Hematopoietic multipotent progenitor cell treated with erythropoietin and hydrocortisone succinate and interleukin-3 and kit ligand, for 15 days (in vitro differentiated cells): ENCODE data around the gene FOCAD.

Experiments
- DNase-seq: peaks from one replicate; pipeline ENCODE4 v3.0.0-alpha.2; 2015; ENCODE audit warnings: low spot score

FOCAD gene

GRCh38 chr9:20880271-20880670, 196.2 kb downstream of the FOCAD start:
- DNase-seq: no peak

DNA sequence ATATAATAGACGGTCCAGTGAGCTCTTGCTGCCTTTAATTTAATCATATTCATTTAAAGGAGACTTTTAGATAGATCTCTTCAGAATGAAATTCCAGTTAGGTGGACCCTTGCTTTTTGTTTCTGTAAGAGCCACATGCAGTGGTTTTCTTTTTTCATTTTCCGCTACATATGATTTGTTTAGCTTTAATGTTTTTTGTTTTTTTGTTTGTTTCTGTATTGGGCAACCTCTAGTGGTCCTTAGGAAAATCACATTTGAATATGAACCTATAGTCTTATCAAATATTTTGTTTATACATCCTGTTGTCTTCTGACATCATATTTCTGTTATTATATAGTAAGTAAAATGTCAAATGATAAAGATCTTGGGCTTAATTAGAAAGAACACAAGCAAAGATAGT, 196.6 kb downstream of the FOCAD start:
- no peak for DNase-seq

GRCh38 chr9:20884985-20885593, 201.0 kb downstream of the FOCAD start:
- DNase-seq: peak; percentile 41

DNA sequence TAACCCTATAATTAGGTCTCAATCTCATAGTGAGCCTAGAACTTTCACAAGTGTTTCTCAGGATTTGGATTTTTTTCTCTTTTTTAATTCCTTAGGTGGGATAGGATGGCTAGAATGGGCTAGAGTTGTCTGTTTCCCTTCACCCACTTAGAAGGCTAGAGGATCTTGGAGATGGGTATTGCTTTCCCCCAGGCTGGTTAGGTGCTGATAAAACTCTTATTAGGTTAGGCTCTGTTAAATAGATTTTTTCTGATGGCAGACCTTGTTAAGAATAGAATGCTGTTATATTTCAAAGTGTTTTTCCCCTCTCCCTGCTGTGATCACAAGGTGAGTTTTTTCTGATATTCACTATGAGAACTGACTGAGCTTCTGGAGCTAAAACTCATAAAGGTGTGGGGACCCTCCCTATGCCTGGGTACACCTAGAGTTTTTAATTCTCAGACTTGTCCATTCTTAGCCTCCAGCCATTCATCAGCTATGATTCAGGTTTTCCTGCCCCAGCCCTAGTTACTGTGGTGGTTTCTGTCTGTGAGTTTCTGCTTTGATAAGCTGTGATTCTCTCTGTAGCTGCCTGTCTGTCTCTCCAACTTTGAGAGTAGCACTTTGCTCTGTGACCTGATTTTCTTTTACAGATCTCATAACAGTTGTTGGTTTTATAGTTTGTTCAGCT, 215.0 kb downstream of the FOCAD start:
- no peak for DNase-seq

GRCh38 chr9:20903212-20903611, 219.2 kb downstream of the FOCAD start:
- DNase-seq: no peak

- no peak for DNase-seq
These were observed 220.9 kb downstream of the FOCAD start for GRCh38 chr9:20904995-20905394.

DNA sequence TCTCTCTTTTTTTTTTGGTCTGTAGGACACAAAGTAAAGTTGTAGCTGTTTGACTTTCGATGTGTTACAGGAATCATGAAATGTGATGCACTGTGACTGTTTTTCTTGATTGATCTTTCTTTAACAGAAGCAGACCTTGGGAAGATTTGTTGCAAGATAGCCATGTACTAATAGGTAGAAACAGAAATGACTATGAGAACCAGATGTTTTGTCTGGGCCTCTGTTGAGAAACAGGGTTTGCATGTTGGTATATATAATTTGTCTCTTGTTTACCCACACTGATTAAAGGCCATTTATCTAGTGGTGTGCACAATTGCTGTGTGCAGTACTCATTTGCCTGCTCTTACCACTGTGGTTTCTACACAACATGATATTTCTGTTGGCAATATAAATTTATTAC, 222.3 kb downstream of the FOCAD start:
- DNase-seq: no peak

DNA sequence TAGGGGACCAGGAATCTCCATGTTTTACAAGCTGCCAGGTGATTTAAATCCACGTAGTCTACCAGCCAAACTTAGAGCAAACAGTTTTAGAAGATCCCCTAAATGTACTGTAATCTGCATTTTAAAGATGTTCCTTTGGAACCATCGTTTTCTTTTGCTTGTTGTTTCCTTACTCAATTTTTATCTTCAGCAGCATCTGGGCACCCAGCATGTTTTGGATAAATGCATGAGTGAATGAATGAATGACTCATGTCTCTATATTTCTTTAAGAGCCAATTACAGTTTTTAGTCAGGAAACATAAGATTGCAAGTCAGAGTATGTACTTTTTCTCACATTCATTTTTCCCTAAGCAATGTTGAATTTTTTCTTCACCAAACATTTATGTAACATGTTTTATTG, 224.4 kb downstream of the FOCAD start:
- no peak for DNase-seq

DNA sequence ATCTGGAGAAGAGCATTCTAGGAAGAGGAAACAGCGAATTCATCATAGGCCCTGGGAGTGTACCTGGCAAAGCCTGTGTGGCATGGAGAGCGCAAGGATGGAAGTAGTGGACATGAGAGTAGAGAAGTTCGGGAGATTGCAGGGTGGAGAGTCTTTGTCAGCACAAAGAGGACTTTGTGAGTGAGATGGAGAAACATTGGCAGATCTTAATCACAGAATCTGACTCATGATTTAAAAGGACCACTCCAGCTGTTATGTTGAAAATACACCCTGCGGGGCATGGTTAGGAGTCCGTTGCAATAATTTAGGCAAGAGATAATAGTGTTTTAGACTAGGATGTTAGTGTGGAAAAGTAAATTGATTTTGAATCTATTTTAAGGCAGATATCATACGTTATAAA, 230.5 kb downstream of the FOCAD start:
- DNase-seq: no peak

GRCh38 chr9:20921362-20921761, 237.3 kb downstream of the FOCAD start:
- DNase-seq: no peak

GRCh38 chr9:20925256-20926045, 241.4 kb downstream of the FOCAD start:
- DNase-seq: no peak

DNA sequence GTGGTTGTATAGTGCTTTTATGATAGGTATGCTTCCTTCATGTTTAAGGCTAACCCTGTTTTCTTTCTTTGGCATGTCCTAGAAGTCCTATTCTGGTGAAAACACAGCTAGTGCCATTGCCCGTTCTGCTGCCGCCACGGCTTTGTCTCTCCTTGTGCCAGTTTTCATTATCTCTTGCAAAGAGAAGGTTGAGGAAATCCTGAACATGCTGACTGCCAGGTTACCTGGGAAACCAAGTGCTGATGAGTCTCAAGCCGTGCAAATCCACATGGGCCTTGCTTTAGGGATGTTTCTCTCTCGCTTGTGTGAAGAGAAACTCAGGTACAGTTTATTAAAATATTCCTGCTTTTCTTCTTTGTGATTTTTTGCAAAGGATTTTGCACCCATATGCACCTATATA, 245.2 kb downstream of the FOCAD start:
- DNase-seq: no peak

DNA sequence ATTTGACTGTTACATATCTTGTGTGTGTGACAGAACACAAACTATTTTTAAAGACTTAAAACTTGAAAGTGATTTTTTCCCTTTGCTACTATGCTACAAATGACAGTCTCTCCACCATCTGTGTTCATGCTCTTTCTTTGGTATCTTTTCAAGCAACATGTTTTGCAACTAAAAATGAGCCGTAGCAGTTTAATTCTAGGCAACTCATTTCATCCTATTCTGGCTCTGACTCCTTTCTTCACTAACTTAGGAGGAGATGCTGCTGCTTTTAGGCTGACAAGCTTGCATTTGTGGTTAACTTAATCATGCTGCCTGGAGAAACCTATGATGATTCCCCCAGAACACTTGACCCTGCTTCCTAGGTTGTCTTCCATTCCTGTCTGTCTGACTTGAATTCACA, 246.8 kb downstream of the FOCAD start:
- DNase-seq: no peak

DNA sequence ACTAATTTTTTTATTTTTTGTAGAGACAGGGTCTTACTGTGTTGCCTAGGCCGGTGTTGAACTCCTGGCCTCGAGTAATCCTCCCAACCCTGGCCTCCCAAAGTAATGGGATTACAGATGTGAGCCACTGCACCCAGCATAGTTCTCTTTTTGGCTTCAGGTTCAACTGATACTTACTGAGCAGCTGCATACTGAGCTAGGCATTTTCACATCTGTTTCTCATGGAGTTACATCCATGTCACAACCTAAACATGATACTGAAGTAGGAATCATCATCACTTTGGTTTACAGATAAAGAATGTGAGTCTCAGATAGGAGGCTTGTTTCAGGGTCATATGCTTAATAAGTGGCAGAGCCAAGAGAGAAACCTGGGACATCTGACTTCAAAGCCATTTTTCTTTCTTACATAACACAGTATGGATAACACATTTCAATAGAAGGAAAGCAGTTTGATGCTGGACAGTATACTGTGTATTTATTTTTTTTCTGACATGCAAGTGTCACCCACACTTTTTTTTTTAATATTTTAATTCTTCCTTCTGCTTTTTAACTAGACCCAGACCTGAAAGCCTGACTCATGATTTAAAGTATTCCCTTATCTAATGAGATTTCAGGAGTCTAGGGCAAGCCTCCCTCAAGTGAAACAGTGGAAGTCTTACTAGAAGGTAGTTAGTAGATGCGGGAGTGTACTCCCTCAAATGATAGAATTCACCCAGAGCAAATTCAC, 256.6 kb downstream of the FOCAD start:
- peak; percentile 5 for DNase-seq

DNA sequence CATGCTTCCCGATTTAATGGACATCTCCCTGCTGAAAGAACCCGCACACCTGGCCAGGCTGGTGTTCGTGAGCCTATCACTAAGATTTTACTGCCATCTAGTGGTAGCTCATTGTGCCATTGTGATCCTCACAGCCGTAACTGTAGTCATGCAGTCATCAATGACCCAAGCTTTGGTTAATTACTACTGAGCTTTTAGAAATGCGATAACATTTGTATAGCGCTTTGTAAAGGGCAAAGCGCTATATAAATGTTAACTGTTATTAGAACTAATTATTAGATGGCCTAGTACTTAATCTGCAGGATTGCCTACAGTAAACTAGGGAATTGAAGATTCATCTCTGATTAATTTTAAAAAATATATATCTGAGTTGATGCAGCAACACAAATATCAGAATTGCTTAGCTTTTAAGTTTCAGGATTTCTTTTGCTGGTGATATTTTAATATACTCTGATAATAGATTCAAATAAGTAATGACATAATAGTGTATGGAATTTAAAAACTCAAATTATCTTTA, 257.2 kb downstream of the FOCAD start:
- DNase-seq: peak; percentile 74

DNA sequence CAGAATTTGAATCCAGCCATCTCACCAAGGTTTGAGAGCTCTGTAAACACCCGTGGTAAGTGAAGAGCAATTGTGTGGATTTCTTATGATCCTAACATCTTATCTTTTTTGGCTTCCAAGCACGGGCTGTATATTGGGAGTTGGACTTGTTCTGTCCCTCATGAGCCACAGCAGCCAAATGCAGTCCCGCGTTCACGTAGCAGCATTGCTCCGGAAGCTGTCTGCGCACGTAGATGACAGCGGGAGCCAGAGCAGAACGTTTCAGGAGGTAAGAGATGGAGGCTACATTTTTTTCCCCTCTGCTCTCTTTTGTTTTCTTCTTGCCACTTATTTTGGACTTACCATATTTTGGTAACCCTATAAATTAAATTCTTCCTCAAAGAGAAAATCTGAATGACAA, 260.4 kb downstream of the FOCAD start:
- no peak for DNase-seq

DNA sequence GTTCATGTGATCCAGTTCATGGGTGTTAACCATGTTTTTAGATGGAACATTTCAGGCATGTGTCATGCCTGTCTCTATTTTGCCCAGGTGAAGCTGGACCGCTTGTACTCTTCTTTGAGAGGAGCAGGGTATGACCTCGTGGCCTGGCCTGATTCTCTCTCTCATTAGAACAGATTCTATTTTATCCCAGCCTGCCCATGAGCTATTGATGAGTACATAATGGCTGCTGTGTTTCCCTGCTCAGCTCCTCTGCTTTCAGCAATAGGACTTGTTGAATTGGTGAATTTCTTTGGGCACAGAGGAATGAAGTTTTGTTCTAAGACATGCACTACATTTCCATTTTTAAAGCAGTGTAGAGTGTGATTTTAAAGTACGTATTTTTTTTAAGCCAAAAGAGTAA, 261.2 kb downstream of the FOCAD start:
- no peak for DNase-seq

- no peak for DNase-seq
These were observed 261.8 kb downstream of the FOCAD start for GRCh38 chr9:20945856-20946255.

DNA sequence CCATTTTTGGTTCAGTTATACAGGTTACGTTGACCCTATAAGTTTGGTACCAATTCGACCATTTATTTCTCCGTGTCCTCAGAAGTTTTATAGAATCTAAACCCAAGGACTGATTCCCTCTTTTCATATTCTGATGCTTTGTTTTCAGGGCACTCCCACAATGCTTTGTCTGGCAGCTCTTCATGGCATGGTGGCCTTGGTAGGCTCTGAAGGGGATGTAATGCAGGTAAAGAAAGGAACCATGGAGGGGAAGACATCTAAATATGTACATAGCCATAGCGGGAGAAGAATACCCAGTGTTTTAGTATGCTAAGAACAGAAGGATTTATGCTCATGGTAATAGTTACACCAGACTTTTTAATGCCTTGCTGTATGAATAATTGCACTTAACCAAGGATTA, 264.6 kb downstream of the FOCAD start:
- no peak for DNase-seq

DNA sequence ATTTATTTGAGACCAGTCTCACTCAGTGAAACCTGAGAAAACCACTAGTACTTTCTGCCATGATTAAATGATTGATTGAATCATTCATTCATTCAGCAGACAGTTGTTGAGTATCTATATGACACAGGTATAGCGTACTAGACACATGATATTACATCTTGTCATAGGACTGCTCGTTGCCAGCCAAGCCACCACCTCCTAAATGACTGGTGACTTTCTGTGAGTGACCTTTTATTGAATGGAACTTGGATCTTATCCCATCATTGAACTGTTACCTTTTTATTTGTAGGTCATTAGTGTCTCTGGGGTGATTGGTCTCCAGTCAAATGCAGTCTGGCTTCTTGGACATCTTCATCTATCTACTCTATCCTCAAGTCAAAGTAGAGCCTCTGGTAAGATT, 266.6 kb downstream of the FOCAD start:
- DNase-seq: no peak

DNA sequence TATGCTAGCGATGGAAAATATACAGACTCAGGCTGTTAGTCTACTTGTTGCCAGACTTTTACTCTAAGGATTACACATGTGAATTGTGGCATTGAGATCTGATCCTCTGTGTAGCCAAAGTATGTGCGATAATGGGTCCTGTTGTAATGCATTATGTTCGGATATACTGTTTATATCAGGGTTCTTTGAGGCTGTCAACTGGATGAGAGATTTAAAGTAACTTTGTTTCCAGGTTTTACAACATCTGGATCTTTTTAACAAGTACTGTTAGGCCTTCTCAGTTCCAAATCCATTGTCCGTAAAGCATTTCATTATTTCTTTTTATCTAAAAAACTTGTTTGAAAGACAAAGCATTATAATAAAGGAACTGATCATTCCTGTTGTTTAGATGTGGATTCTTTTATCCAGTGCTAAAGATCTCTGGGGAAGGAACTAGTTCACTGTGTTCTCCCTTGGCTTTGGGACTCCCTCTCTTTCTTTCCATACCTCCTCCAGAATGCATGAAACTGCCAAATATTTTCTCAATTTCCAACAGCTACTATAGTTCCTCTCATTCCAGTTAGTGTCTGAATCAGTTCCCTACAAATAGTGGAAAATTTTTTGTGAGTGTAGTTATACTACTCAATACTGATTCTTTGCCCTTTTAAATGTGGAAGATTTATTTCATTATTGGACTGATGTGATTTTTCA, 278.6 kb downstream of the FOCAD start:
- DNase-seq: no peak

DNA sequence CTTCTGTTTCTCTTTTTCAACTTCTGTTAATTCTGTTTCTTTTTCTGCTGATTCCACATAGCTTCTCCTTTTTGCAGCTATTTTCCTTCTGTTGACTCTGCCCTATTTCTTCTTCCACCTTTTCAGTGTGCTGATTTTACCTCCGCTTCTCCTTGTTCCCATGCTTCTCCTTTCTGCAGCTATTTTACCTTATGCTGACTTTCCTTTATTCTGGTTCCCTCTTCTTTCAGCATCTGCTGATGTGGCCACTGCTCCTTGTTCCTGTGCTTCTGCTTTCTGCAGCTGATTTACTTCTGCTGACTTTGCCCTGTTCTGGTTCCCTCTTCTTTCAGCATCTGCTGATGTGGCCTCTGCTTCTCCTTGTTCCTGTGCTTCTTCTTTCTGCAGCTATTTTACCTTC, 288.6 kb downstream of the FOCAD start:
- no peak for DNase-seq
